HEK293T (cell line): ENCODE measurements around the gene PHLPP1.

ENCODE experiments used
- CTCF ChIA-PET: fragments of 350-600 bp; formaldehyde crosslinking; extraction: SDS; loops from one replicate; lab custom pipeline; 2021; ENCODE audit warnings: antibody characterized with exemption, inconsistent platforms; lab: Yijun Ruan, JAX
- POLR2A ChIA-PET: fragments of 350-600 bp; formaldehyde crosslinking; extraction: SDS; loops from one replicate; lab custom pipeline; 2020; ENCODE audit warnings: antibody characterized with exemption, inconsistent platforms; lab: Yijun Ruan, JAX
- DNase-seq: peaks from one replicate; pipeline ENCODE4 v3.0.0; 2012; ENCODE audit warnings: mixed read lengths; ENCODE audit errors: extremely low spot score
- ARNT ChIP-seq: fragments of 450-650 bp; IDR thresholded peaks from 2 replicates; pipeline ENCODE4 v1.6.1; 2017; ENCODE audit warnings: mild to moderate bottlenecking
- BHLHE40 ChIP-seq: fragments of 450-650 bp; IDR thresholded peaks from 2 replicates; pipeline ENCODE4 v1.6.1; 2016; ENCODE audit warnings: mild to moderate bottlenecking, moderate library complexity, borderline replicate concordance
- CTBP1 ChIP-seq: fragments of 450-650 bp; IDR thresholded peaks from 2 replicates; pipeline ENCODE4 v1.6.1; 2016; ENCODE audit warnings: borderline replicate concordance
- ELF4 ChIP-seq: fragments of 450-650 bp; IDR thresholded peaks from 2 replicates; pipeline ENCODE4 v1.6.1; 2017; ENCODE audit warnings: antibody characterized with exemption
- FOXA1 ChIP-seq: fragments of 450-650 bp; IDR thresholded peaks from 2 replicates; pipeline ENCODE4 v1.6.1; 2016; ENCODE audit warnings: mild to moderate bottlenecking
- FOXK2 ChIP-seq: fragments of 450-650 bp; IDR thresholded peaks from 2 replicates; pipeline ENCODE4 v1.6.1; 2016; ENCODE audit warnings: mild to moderate bottlenecking
- FOXM1 ChIP-seq: fragments of 450-650 bp; IDR thresholded peaks from 2 replicates; pipeline ENCODE4 v1.6.1; 2017; ENCODE audit warnings: mild to moderate bottlenecking, borderline replicate concordance
- HDGF ChIP-seq: fragments of 450-650 bp; IDR thresholded peaks from 2 replicates; pipeline ENCODE4 v1.6.1; 2017; ENCODE audit warnings: antibody characterized with exemption, borderline replicate concordance
- L3MBTL2 ChIP-seq: fragments of 450-650 bp; conservative IDR thresholded peaks from 2 replicates; pipeline ENCODE4 v1.6.1; 2016; ENCODE audit warnings: mild to moderate bottlenecking
- LEF1 ChIP-seq: fragments of 450-650 bp; IDR thresholded peaks from 2 replicates; pipeline ENCODE4 v1.6.1; 2017; ENCODE audit warnings: mild to moderate bottlenecking, borderline replicate concordance
- NFRKB ChIP-seq: fragments of 450-650 bp; IDR thresholded peaks from 2 replicates; pipeline ENCODE4 v1.6.1; 2016; ENCODE audit warnings: mild to moderate bottlenecking, moderate library complexity
- PKNOX1 ChIP-seq: fragments of 450-650 bp; IDR thresholded peaks from 2 replicates; pipeline ENCODE4 v1.6.1; 2016
- SP1 ChIP-seq: fragments of 450-650 bp; IDR thresholded peaks from 2 replicates; pipeline ENCODE4 v1.6.1; 2017
- SUZ12 ChIP-seq: fragments of 450-650 bp; IDR thresholded peaks from 2 replicates; pipeline ENCODE4 v1.6.1; 2016; ENCODE audit warnings: mild to moderate bottlenecking
- TARDBP ChIP-seq: fragments of 450-650 bp; IDR thresholded peaks from 2 replicates; pipeline ENCODE4 v1.6.1; 2016
- ZNF384 ChIP-seq: fragments of 450-650 bp; IDR thresholded peaks from 2 replicates; pipeline ENCODE4 v1.6.1; 2016

Gene PHLPP1

GRCh38 chr18:62953663-62954062 lies 238.3 kb downstream of the PHLPP1 start:
- no peak for DNase-seq
- CTCF ChIA-PET = no interaction called here
- TF ChIP-seq SP1 (no peak), BHLHE40 (no peak), NFRKB (no peak), FOXK2 (no peak)
- POLR2A ChIA-PET = no interaction called here

DNA sequence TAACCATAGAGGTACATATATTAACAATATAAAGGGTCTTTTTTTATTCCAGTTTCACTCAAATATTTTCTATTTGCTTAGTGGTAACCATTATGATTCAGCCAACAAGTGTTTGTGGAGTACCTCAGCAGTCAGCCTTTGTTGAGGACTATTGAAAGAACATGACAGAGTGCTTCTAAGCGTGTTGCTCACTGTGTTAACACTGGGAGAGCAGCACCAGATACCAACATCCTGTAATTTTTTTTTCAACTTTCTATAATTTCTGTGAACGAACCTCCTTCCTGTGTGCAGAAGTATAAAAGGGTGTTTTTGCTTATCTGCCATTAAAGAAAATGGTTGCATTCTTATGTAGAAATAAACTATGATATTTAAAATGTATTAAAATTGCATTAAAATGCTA lies 239.0 kb downstream of the PHLPP1 start:
- POLR2A ChIA-PET = no interaction called here
- CTCF ChIA-PET = no interaction called here

GRCh38 chr18:62957885-62958472 lies 242.6 kb downstream of the PHLPP1 start:
- TF ChIP-seq PKNOX1 (no peak), ARNT (no peak), ELF4 (no peak), ZNF384 (no peak), HDGF (no peak), FOXK2 (no peak), FOXA1 (no peak), BHLHE40 (no peak), FOXM1 (no peak), SP1 (no peak), SUZ12 (no peak), LEF1 (no peak), CTBP1 (no peak), TARDBP (no peak), L3MBTL2 (no peak), NFRKB (no peak)
- CTCF ChIA-PET = interaction anchor here (0.7 kb wide), 2 partner anchors 276 to 530 kb away, joined by 3 to 4 read pairs; no protein-coding TSS in a partner anchor
- POLR2A ChIA-PET = no interaction called here
- no peak for DNase-seq

More for the DNA sequence above, 239.0 kb downstream of the PHLPP1 start:
- DNase-seq = no peak
- TF ChIP-seq SUZ12 = no peak
- TF ChIP-seq TARDBP = no peak

GRCh38 chr18:62959481-62959880 lies 244.1 kb downstream of the PHLPP1 start:
- ChIA-PET POLR2A (no interaction called here), CTCF (interaction anchor here (0.5 kb wide), 1 partner anchor 23 kb away, joined by 3 read pairs; no protein-coding TSS in a partner anchor)
- TF ChIP-seq FOXM1 = no peak
- no peak for TF ChIP-seq ELF4
- TF ChIP-seq ZNF384 = no peak
- no peak for TF ChIP-seq SUZ12
- no peak for TF ChIP-seq PKNOX1
- TF ChIP-seq TARDBP = no peak
- no peak for TF ChIP-seq BHLHE40
- TF ChIP-seq SP1 = no peak
- TF ChIP-seq LEF1 = no peak
- no peak for TF ChIP-seq CTBP1
- TF ChIP-seq HDGF = no peak
- no peak for TF ChIP-seq FOXA1
- TF ChIP-seq FOXK2 = no peak
- TF ChIP-seq L3MBTL2 = no peak
- no peak for TF ChIP-seq NFRKB
- no peak for TF ChIP-seq ARNT
- DNase-seq = no peak

DNA sequence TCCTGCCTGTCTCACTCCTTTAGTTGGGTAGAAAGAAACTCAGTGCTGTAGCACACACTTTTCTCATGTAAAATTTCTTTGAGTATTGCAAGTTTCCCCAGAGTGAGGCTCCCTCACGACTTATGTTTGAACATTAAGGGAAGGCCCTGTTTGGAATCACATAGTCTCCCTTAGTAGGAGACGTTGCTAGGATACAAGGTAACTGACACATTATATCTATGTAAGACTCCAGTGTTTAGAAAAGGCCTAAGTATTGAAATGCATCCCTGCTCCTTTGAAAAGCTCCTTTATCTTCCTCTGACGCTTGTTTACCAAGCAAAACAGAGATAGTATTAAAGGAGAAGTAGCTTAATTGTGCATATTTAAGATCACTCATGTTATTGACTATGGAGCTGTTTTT lies 248.2 kb downstream of the PHLPP1 start:
- ChIA-PET CTCF (no interaction called here), POLR2A (no interaction called here)
- DNase-seq = no peak
- TF ChIP-seq ELF4 = no peak
- no peak for TF ChIP-seq SUZ12
- TF ChIP-seq ARNT = no peak
- no peak for TF ChIP-seq PKNOX1
- no peak for TF ChIP-seq TARDBP
- TF ChIP-seq BHLHE40 = no peak
- TF ChIP-seq NFRKB = no peak
- no peak for TF ChIP-seq FOXA1
- no peak for TF ChIP-seq HDGF
- no peak for TF ChIP-seq FOXM1
- no peak for TF ChIP-seq CTBP1
- TF ChIP-seq ZNF384 = no peak

DNA sequence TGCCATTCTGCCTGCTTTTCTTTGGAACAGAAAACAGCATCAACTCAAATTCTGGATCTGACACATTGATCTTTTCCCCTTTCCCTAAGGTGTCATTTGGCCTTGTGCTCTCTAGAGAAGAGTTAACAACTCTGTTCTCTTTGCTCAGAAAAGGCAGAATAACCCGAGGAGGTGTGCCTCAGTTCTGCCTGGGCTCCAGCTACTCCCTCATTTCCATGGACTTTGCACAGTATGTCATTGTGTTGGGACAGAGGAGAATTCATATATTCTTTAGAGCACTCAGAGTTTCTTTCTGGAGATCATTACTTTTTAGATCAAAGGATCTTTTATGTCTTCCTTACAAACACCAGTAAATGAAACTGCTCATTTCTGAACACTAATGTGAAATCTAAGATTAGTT lies 249.1 kb downstream of the PHLPP1 start:
- ChIA-PET POLR2A (no interaction called here), CTCF (interaction anchor here (0.6 kb wide), 1 partner anchor 222 kb away, joined by 3 read pairs; no protein-coding TSS in a partner anchor)
- DNase-seq = no peak
- TF ChIP-seq SP1 = no peak
- TF ChIP-seq LEF1 = no peak
- TF ChIP-seq ARNT = no peak
- TF ChIP-seq L3MBTL2 = no peak
- TF ChIP-seq ELF4 = no peak
- no peak for TF ChIP-seq PKNOX1
- no peak for TF ChIP-seq ZNF384
- no peak for TF ChIP-seq FOXA1
- TF ChIP-seq SUZ12 = no peak
